Stimulated activated CD8-positive, alpha-beta memory T cell treated with anti-CD3 and anti-CD28 coated beads, Interleukin-4, amount 100 ng/mL, for 48 hours (primary cell): ENCODE measurements around the gene HOXA2.

Experiments used
- DNase-seq: peaks from one replicate; pipeline ENCODE4 v3.0.0-alpha.2; 2020

Gene HOXA2

GRCh38 chr7:27124902-27125689 lies 22.6 kb upstream of the HOXA2 start:
- no peak for DNase-seq

DNA sequence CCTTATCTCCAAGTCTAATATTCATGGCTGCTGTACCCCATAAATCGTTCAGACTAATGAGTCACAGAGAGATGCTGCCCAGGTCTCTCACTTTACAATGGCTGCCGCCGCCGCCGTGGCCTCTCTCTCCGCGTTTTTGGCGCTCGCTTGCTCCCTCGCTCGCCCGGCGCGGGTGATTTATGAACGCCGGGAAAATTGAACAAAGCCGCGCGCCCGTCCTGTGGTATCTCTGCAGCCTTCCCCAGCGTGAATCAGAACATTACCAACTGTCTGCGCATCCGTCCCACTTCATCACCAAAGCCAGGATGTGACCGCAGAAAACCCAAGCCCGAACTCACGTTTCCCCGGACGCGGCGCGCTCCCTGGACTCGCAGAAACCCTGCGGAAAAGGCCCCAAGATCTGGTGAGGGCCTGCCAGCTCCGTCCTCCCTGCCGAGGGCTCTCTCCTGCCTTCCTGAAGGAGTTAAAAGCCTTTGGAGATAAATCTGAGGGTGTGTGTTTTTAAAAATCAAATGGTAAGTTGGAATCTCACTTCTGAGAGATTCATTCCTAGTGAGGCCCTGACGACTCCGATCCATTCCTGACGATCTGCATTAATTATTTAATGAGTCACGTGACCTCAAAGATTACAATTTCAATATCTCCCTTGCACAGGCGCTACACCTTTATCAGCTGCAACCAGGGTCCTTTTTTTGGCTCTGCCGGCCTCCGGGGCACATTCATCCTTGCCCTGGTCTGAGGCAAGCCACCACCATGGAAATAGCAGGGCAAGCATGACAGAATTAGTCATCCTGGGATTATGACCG lies 21.8 kb upstream of the HOXA2 start:
- no peak for DNase-seq

GRCh38 chr7:27123477-27124053 lies 21.1 kb upstream of the HOXA2 start:
- DNase-seq, result no peak

- no peak for DNase-seq
Measured at GRCh38 chr7:27123007-27123476, 20.6 kb upstream of the HOXA2 start.

- no peak for DNase-seq
Measured at GRCh38 chr7:27122077-27122910, 19.8 kb upstream of the HOXA2 start.

GRCh38 chr7:27121684-27122076 lies 19.2 kb upstream of the HOXA2 start:
- no peak for DNase-seq

DNA sequence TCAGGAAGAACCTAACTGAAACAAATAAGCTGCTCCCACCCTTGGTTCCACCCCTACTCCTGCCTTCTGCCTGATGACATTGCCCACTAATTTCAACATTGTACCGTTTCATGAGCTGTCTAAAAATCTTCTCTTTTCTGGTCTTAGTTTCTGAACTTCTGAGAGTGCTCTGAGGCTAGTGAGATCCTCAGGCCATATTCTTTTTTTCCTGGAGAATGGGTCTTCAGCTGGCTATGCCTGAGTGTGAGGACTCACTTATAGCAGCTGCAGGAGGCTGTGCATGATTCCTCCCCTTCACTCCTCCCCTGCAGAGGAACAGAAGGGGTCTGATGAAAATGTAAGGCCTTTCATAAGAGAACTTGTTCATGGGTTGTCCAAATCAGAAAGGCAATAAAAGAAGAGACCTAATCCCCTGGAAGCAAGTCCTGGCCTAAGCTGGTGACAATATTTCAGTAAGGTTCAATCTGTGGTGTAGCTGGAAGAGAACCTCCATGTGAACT lies 17.0 kb upstream of the HOXA2 start:
- DNase-seq, result no peak

DNA sequence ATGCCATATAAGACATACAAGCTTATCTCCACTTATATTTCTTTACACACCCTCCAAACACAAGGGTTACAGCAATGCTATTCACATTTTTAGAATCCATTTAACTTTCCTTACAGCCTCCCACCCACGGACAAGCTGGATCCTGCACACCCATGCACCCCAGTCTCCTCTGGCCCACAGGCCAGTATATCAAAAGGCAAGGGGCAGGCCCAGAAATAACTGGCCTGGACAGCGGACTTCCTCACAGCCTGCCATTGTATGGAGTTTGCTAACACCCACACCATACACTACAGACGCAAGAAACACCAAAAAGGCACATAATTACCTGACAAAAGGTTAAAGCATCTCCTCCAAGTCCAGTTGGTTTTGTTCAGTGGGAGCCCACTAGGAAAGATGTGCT lies 16.1 kb upstream of the HOXA2 start:
- no peak for DNase-seq

GRCh38 chr7:27117887-27118491 lies 15.5 kb upstream of the HOXA2 start:
- DNase-seq, result no peak

DNA sequence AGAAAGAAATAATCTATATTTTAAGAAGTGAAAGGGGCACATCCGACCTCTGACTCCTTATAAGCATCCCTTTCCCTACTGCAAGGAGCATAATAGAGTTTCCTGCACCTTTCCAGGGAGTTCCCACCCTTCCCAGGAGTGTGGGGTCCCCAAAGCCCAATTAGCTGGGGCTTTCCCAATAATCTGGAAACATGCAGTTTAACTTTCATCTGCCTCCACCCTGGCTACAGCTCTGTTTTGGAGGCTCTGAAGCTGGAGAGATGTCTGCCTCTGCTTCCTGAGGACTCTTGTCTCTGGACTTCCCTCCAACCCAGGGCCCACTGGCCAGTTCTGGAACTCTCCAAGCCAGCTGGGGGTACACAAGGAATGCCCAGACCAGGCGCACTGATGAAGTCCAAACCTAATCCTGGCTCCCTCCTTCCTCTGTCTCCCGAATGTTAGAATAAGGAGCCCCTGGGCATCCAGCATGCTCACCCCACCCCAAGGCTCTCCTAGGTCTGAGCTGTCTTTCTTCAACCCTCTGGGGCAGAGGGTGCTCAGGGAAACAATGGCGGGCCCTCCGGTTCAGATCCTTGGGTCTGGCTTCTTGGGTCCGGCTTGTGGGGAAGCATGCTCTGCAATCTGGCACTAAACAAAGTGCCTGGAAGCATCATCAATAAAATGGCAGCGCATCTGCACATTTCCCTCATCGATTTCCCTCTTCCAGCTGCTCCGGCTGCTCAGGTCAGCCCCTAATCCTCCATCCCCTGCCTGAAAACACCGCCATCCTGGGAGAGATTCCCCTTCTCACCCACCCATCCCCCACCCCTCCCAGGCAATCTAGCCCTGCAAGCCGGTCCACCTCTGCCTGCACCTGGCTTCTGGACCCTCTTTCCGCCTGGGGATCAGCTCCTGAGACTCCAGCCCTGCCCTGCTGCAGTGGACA lies 14.7 kb upstream of the HOXA2 start:
- DNase-seq, result no peak

DNA sequence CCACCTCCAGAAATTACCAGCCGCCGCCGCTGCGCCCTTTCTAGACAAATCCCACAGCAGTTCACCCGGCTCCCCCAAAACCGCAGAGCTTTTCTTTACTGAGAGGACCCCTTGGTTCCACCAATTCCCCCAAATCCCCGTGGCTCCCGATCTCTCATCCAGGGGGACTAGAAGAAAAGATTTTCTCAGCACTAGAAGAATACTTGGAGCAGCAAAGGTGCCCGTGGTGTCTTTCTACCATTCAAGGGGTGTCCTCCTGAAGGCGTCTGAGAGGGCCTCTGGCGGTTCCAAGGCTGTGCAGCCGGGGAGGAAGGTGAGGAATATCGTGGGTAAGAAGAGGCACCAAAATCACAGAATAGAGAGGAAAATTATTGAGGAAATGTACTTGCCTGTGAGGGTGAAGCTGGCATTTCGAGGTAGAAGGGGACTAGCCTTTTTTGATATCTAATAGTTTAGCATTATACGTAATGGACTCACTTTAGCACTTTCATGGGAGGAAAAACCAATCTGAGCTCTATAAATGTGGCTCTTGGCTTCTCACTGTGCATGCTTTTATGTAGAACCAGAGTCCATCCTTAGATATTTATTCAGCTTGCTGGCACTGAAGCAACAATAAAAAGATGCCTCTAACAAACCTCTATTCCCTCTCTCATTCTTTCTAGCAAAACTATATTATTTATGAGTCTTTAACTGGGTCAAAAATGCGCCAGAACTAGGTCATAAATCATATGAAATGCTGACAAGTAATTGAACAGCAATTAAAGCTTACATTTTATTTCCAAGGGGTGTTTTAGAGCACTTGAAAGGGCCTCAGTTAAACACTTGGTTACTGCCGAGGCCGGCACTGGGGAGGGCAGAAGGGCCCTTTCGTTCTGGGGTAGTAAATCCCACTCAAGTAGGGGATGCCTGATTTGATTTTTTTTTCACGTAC lies 13.8 kb upstream of the HOXA2 start:
- DNase-seq, result no peak

GRCh38 chr7:27115221-27116026 lies 12.9 kb upstream of the HOXA2 start:
- no peak for DNase-seq

DNA sequence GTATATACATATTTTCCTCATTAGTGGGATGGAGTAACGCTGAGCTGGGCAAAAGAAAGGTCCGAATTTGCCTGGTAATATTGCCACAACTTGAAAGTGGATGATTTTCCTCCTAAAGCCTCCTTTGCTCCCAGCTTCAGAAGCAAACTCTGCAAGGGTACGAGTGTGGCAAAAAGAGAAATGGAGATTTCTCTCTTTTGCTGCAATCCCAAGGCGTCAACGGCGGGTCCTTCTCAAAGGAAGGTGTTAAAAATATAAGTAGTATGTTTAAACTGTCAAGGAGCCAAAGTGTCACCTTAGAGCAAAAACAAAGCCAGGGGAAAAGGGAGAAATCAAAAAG lies 12.4 kb upstream of the HOXA2 start:
- no peak for DNase-seq

- DNase-seq, result no peak
Measured at GRCh38 chr7:27113991-27114769, 11.7 kb upstream of the HOXA2 start.

DNA sequence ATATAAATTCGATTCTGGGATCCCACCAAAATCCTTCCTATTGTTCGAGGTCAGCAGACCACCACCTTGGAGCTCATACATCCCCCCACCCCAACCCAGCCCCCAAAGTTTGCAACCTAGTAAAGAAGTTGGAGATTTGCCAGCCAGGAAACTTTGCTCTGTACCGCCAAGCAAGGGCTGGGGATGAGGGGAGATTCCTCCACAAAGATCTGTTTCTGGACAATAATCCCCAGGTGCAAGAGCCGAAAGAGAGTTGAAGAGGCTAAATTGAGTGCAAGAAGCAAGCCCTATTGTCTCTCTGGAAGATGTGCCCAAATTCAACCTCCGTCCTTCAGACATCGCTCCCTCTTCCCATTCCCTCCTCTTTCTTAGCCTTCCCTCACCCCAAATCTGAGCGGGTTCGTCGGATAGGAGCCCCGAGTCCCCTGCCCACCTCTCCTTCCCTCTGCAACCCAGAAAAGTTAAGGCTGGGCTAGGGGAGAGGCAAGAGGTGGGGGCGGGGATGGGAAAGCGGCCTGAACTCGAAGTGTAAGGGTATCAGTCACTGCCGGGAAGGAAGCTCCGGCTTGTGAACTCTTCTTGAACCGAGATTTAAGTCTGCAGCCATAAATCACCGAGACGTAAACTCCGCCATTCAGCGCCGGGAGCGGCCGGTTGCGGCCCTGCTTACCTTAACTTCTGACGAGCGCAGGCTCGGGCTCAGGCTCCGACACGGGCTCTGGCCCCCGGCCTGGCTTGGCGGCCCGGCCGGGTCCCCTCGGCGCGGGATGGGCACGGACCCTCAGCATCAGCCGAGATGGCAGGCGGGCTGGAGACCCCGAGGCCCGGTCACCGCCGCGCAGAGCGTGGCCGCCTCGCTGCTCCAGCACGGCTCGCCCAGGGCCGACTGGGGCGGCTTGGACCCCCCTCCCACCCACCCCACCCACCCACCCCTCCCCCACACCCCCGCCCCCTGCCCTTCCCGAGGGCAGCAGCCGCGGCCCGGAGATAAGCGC lies 10.8 kb upstream of the HOXA2 start:
- DNase-seq, result no peak

DNA sequence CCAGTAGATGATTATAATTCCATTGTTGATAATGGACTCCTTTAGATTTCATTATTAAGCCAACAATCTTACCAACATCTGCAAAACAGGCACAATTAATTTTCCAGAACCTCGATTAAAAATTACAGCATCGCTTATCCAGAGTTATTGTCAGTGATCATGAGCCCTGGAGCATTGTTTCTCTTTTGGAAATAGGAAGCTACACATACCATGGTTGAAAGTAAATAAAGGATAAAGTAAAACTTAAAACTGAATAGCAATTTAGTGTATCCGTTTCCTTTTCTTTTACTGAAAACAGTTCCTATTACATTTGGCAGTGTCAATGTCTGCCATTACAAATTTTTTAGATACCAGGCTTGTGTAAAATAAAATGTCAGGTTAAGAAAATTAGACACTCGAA lies 9.9 kb upstream of the HOXA2 start:
- DNase-seq, result no peak

DNA sequence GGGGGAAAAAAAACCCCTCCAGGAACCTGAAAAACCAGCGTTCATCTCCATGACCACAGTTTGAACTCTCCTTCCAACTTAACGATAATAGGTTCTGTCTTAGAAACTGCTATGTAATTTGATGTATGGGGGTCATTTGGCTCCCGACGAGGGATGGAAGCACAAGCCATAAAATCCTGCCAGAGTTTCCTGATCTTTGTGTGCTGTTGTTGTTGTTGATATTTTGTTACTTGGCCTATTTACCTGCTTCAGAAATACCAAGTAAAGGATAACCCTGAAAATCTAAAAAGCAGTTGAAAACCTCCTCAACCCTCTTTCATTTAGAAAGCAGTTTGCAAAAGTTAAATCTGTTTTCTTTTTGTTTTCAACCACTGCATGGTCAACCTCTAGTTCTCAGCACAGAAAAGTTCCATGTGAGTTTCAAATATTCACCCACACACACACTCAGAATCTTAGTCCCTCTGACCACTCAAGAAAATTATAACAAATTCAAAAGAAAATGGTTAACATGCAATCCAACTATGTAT lies 9.3 kb upstream of the HOXA2 start:
- DNase-seq, result no peak
